ENCODE measurements around the gene PCDHGC5.

The PCDHGC5 gene

DNA sequence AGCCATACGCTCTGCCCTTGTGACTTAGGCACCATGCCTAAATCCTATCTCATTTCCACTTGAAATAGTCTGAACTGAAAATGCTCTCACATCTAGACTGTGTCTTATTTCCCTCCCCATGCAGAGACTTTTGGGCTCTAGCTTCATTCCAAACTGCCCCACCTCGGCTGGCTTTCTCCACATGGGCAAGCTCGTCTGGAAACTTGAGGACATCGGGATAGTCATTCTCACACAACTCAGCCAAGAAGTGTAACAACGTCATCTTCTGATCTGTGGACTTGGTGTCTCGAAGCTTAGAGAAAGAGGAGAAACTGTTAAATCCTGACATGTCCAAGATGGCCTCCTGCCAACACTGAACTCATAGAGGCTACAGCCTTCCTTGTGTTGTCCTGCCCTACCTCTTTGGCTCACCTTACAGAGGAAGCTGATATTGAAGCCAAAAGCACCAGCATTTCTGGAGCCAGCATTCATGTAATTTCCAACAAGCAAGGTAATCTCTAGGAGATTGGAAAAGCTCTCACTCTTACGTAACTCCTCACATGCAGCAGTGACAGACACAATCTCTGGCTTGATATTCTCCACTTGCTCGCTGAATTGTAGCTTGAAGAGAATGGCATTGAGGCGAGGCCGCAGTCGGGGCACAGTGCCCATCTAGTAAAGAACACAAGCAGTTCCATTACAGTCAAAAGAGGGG lies 39.6 kb downstream of the PCDHGC5 start:
- no peak for DNase-seq (ENCODE audit: extremely low read depth in 1 of 2, low read depth in 1 of 2)

DNA sequence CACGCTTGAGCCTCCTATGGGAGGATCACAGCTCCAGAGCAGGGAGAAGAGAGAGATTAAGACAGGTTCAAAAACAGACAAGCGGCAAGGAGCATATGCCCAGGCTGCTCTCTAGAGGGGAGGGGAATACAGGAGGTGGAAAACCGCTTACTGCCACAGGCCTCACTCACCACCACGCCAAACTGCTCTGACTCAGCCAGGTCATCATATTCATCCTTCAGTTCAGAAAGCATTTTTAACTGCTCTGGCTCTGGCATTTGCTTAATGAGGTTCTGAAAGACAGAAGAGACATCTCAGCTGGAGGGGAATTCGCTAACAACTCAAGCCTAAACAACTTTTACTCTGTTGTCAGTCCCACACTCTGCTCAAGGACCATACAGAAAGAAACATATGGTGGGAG lies 40.1 kb downstream of the PCDHGC5 start:
- DNase-seq (ENCODE audit: extremely low read depth in 1 of 2, low read depth in 1 of 2), result no peak

DNA sequence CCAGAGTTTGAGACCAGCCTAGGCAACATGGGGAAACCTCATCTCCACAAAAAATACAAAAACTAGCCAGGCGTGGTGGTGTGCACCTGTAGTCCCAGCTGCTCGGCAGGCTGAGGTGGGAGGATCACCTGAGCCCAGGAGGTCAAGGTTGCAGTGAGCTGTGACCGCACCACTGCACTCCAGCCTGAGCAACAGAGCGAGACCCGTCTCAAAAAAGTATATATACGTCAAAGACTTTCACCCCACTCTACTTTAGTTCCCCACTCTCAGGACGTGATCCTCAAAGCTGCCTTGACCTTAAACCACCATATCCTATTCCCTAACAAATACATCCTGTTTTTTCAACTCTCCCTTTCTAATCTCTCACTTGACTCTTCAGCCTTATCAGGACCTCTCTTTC lies 41.0 kb downstream of the PCDHGC5 start:
- no peak for DNase-seq (ENCODE audit: extremely low read depth in 1 of 2, low read depth in 1 of 2)

DNA sequence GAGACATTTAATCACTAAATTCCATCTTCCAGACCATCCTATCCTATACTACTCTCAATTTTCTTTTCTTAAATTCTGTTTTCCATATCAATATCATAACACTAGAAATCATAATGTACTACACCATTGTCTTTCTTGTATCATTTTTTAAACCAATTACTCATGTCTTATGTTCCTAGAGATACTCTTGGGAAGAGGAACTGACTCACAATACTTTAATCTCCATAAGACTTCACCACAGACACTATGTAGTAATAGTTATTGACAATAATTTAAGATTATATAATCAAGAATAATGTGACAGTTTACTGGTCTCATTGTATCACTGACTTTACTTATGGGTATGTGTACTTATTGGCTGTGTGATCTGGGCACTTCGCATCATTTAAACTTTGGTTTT lies 43.8 kb downstream of the PCDHGC5 start:
- DNase-seq (ENCODE audit: extremely low read depth in 1 of 2, low read depth in 1 of 2), result no peak

DNA sequence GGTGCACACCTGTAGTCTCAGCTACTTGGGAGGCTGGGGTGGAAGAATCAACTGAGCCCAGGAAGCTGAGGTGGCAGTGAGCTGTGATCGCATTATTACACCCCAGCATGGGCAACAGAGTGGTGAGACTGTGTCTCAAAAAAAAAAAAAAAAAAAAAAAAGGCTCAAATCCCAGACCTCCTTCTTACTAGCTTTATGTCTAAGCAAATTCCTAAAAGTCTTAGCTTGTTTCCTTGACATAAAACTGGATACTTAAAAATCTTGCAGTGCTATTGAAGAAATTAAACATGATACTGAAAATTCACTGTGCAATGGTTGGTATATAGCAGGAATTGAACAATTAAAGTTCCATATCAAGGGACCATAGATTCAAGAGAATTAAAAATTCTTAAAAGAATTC lies 45.0 kb downstream of the PCDHGC5 start:
- no peak for DNase-seq (ENCODE audit: extremely low read depth in 1 of 2, low read depth in 1 of 2)

DNA sequence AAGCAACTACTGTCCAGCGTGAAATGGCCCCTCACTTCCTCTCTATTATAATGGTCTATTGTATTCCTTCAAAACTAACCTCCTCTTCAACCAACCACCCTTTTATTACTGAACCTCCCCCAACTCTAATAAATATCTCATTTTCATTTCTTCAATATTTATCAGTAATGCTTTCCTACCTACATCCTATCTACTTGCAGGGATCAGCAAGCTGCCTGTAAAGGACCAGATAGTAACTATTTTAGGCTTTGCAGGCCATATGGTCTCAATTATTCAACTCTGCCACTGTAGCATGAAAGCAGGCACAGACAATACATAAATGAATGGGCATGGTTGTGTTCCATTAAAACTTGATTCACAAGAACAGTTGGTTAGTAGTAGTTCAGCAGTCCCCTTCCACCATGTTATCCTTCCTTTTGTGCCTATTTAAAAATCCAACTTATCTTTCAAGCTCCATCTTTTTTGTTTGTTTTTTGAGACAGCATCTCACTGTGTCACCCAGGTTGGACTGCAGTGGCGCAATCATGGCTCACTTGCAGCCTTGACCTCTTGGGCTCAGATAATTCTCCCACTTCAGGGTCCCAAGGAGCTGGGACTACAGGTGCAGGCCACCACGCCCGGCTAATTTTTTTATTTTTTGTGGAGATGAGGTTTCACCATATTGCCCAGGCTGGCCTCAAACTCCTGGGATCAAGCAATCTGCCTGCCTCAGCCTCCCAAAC lies 45.8 kb downstream of the PCDHGC5 start:
- no peak for DNase-seq (ENCODE audit: extremely low read depth in 1 of 2, low read depth in 1 of 2)

Data from activated CD8-positive, alpha-beta memory T cell treated with anti-CD3 and anti-CD28 coated beads for 1 hour (primary cell).